NCI-H226 (cell line): Measurements from ENCODE around the gene ZNF626.
"Not testable (repeated sequence)": the region's sequence is repeated elsewhere in the genome, so short reads cannot be mapped to it uniquely, and the experiment has no call there.

Experiments used
- DNase-seq: peaks from one replicate; pipeline ENCODE4 v3.0.0-alpha.2; 2015

The ZNF626 gene

GRCh38 chr19:20661150-20661819 lies at the start of gene ZNF626:
Gene ZNF626 (minus strand): TSS chr19:20661571. CDS start chr19:20661446, 125 bp downstream.
- DNase-seq = peak; percentile 81

- DNase-seq = no peak
These were observed 7.9 kb upstream of the ZNF626 start for GRCh38 chr19:20669263-20669662.

DNA sequence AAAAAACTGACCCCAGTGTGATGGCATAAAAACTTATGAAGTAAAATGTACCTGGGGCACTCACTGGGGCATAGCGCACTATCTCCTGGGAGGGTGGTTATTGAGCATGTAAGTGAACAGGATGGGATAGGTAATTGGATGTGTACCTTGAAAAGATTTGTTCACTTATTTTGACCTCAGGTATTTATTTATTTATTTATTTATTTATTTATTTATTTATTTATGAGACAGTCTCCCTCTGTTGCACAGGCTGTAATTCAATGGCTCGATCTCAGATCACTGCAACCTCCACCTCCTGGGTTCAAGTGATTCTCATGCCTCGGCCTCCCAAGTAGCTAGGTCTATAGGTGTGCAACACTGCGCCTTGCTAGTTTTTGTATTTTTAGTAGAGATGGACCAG lies 5.9 kb upstream of the ZNF626 start:
- no peak for DNase-seq

DNA sequence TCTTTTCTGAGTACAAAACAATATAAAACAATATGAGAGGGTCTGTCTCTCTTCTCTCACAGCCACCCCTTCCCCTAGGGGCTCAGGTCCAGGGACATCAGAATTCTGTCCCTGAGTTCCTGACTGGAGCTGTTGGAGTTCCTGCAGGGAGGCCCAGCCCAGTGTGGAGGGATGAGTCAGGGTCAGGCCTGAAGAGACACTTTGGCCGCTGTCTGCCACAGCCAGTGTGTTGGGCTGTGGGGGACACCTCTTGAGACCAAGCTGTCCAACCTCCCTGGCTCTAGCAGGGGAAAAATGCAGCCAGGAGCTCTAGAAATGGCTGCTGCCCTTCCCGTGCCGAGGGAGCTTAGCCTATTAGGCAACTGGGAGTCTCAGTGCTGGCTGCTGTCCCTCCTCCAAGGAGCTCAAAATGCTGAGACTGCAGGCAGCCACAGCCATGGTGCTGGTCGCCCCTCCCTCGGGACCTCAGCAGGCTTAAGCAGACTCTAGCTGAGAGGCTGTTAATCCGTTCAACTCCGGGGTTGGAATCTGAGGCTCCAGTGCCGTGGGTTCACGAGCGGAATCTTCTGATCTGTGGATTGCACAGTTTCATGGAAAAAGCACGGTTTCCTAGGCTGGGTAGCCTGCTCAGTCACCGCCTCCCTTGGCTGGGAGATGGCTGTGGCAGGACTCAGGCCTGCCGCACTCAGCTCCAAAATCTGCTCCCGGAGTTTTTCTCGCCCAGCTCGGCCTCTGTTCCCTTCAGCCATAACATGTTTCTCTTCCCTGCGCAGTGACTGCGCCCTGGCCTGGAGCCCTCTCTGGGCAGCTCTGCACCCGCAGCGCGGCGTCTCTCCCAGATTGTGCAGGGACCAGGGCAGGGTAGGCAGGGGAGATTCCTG lies 3.8 kb upstream of the ZNF626 start:
- DNase-seq = no peak

GRCh38 chr19:20664475-20664874 lies 3.1 kb upstream of the ZNF626 start:
- not testable (repeated sequence) for DNase-seq

DNA sequence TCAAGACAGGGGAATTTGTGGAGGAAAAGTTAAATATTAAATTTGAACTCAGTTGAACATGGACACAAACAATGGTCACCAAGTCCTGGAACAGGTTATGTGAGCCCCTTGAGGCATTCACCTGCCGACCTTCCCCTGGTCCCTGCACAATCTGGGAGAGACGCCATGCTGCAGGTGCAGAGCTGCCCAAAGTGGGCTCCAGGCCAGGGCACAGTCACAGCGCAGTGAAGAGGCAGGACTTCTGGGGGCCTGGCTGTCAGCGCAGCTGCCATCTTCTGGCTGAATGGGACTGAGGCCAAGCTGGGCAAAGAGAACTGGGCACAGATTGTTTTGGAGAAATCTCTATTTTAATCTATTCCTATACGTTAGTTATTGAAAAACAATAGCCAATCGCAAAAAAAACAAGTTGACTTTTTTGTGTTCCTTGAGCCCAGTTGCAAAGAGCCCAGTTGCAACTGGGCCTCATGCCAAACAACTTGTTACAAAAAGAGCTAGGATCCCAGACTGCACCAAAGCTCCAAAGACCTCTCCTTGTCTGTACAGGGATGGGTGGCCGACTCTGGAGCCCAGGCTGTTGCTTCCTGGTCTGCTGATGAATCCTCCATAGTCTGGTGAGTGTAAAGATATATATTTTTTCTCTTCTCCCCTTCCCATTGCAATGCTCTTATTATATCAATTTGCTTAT lies 1.2 kb upstream of the ZNF626 start:
- DNase-seq = no peak

GRCh38 chr19:20660473-20661140 lies 764 bp downstream of the ZNF626 start:
- no peak for DNase-seq

GRCh38 chr19:20640545-20640944 lies 20.8 kb downstream of the ZNF626 start:
- no peak for DNase-seq

DNA sequence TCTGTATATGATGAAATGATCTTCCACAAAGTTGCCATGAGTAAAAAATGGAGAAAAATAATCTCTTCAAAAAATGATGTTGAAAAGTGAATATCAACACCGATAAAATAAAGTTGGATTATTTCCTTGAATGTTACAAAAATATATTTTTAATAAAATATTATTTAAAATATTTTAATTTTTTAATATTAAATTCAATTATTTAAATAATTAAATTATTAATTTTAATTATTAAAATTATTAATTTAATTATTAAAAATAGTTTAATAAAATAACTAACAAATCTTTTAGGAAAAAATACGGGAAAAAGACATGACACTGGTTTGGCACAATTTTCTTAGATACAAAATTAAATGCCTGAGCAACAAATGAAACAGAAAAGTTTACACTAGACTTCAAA lies 21.3 kb downstream of the ZNF626 start:
- DNase-seq = no peak

DNA sequence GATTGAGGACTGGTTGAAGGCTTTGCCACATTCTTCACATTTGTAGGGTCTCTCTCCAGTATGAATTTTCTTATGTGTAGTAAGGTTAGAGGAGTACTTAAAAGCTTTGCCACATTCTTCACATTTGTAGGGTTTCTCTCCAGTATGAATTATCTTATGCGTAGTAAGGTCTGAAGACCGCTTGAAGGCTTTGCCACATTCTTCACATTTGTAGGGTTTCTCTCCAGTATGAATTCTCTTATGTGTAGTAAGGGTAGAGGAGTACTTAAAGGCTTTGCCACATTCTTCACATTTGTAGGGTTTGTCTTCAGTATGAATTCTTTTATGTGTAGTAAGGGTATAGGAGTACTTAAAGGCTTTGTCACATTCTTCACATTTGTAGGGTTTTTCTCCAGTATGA lies 36.8 kb downstream of the ZNF626 start:
- not testable (repeated sequence) for DNase-seq

- no peak for DNase-seq
These were observed 45.3 kb downstream of the ZNF626 start for GRCh38 chr19:20616071-20616470.

GRCh38 chr19:20614971-20615370 lies 46.4 kb downstream of the ZNF626 start:
- not testable (repeated sequence) for DNase-seq

GRCh38 chr19:20612711-20613316 lies 48.6 kb downstream of the ZNF626 start:
- DNase-seq = no peak

DNA sequence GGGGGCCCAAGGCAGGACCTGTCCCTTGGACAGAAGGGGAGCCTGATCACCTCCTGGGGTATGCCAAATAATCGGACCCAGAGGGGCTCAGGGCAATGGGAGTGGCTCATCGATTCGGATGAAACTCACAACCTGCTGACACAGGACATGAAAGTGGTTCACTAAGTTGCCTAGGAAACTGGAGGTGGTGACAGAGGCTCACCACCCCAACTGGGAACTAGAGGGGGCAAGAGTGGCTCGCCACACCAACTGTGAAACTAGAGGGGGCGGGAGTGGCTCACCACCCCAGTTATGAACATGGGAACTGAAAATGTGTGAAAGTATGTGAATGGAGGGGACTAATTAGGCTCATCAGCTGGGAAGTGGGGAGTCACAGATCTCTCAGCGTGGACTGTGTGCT lies 49.5 kb downstream of the ZNF626 start:
- no peak for DNase-seq

DNA sequence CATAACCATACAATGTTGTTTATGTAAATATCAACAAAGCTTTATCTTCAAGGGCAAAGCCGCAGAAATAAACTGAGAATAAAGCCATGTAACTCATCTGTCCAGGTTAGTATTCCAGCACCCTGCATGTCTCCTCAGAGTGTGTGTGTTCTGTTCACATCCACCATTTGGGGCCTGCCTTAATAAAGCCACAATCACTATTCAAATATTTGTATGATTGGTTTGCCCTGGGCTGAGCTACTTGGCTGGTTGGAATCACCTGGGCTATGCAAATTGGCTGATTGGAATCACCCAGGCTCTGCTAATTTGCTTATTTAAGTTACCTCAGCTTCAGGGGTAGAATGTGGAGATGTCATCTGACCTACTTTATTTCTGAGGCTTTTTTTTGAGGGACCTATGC lies 53.4 kb downstream of the ZNF626 start:
- no peak for DNase-seq
